NCI-H2227 (cell line): Measurements from ENCODE around the gene HTRA2.
"Not testable (repeated sequence)": the region's sequence is repeated elsewhere in the genome, so short reads cannot be mapped to it uniquely, and the experiment has no call there.

Experiments
- DNase-seq: peaks from one replicate; lab custom pipeline; 2025; ENCODE audit not compliant: unreplicated experiment; lab: John Stamatoyannopoulos, UW

The HTRA2 gene

DNA sequence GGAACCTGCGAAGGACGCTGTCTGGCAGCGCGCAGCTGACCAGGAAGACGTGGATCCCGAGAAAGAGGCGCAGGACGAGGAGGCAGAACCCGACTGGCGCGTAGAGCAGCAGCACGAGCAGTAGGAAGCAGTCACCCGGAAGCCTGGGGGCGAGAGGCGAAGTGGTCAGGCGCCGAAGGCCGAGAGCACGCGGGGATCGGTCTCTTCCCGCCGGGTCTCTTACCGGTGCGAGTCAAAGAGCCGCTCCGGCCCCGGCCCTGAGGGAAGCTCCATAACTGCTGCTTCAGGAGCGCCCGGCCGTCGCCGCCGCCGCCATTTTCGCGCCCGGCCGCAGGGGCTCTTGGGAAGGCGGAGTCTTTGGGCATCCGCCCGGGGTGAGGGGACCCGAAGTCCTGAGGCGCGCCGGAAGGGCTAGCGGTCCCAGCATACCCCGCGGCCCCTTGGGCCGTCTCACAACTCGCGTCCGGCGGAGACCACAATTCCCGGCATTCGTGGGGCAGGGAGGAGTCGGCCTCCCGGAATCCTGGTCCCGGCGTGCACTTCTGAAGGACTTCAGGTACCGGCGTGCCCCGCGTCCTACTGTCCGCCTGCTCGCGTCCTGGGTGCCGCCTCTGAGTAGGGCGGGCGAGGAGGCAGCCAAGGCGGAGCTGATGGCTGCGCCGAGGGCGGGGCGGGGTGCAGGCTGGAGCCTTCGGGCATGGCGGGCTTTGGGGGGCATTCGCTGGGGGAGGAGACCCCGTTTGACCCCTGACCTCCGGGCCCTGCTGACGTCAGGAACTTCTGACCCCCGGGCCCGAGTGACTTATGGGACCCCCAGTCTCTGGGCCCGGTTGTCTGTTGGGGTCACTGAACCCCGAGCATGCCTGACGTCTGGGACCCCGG is at the start of gene HTRA2, which contains the start of gene AUP1:
HTRA2 (plus strand) TSS at position 577 of the 882 bp plus-strand sequence; CDS start at position 651, 74 bp downstream.
AUP1 (minus strand) TSS at position 350 of the 882 bp plus-strand sequence; CDS start at position 273, 77 bp downstream.
- peak; percentile 100 for DNase-seq

DNA sequence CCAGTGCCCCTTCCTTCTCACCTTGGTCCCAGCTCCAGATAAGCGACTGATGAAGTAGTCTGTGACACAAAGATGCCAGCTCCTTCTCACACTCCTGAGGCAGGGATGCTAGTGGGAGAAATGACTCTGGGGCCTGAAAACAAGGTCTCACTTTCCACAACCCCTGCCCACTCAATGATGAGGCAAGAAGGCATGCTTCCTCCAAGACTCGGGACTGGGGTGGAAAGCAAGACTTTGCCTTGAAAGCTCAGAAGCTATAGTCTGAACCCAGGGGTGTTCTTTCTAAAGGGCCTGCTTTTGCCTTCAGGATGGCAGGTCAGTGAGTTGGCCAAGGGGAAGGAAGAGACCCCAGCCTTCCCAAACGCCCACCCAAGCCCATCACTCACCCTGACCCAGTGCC is 48.3 kb upstream of the HTRA2 start:
- no peak for DNase-seq

DNA sequence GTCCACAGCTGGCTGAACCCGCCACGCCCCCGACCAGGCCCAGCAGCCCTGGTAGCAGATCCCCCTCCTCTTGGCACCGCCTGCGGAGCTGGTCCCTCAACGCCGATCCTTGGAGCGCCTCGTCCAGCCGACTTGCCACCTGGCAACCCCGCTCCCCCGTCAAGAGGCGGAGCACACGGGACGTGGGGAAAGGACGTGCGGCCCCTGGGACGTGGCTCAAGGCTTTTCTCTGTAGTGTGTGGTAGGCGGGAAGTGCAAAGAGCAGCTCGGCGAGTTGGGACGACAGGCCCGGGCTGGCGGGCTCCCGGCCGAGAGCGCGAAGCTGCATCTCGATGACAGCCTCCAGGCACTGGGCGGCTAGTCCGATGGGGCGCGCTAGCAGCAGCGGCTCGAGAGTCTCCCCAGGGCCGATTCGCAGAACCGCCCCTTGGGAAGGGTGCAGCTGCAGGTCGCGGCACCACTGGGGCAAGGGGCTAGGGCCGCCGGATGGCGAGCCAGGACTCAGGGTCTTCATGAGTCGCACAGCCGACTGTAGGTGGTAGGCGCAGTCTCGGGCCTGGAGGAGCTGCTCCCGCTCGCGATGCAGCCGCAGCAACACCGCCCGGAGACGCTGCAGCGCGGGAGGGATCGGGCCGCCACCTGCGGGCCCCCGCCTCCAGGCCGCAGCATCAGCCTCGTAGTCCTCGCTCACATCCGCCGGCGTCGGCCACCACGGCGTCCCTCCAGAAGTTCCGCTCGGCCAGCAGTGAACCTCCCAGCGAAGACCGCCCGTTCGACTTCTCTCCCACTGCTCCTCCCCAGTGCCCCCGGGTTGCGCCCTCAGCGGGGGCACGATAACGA is 47.6 kb upstream of the HTRA2 start:
- peak; percentile 85 for DNase-seq

DNA sequence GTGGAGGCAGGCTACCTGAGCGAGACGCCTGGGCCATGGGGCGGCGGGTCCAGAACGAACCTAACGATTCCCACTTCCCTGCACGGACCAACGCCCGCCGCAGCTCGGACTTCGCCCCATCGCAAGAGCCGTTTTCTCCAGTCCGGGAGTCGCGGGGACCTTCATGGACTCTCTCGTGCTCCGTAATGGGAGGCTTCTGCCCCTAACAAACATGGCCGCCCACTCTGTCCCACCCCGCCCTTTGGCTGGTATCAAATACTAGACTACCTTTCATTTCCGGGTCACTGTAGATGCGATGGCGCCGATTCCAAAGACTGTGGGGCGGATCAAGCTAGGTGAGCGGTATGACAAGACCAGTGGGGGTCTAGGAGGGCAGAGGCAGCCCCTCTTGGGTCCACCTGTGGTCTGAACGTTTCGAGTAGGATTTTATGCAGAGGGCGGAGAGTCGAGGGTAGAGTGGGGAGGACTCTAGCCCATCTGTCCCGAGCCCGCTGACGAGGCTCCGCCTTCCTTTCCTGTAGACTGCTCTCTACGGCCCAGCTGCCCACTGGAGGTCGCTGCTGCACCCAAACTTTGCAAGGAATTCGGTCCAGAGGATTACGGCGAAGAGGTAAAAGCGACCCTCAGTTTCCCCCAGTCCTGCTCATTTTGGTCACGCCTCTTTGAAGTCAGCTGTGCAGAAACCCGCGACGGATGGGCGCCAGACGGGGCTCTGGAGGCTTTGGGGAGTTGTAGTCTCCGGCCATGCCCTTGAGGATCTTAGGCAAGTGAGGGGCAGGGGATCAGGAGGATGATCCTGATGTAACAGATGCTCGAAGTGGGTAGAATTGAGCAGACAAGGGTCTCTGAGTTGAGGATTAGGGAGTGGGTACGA is 46.7 kb upstream of the HTRA2 start, which contains the start of the genes CCDC142 and TTC31:
CCDC142 (minus strand) TSS at position 198 of the 874 bp plus-strand sequence; CDS start at position 37, 161 bp downstream.
TTC31 (plus strand) TSS at position 281 of the 874 bp plus-strand sequence; CDS start at position 296, 15 bp downstream.
- peak; percentile 95 for DNase-seq

DNA sequence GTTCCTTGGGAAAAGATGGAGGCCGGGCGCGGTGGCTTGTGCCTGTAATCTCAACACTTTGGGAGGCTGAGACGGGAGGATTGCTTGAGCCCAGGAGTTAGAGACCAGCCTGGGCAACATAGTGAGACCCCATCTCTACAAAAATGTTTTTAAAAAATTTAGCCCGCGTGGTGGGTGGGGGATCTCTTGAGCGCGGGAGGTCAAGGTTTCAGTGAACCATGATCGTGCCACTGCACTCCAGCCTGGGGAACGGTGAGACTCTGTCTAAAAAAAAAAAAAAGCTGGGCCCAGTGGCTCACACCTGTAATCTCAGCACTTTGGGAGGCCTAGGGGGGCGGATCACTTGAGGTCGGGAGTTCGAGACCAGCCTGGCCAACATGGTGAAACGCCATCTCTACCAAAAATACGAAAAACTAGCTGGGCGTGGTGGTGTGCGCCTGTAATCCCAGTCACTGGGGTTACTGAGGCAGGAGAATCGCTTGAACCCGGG is 46.0 kb upstream of the HTRA2 start:
- not testable (repeated sequence) for DNase-seq

DNA sequence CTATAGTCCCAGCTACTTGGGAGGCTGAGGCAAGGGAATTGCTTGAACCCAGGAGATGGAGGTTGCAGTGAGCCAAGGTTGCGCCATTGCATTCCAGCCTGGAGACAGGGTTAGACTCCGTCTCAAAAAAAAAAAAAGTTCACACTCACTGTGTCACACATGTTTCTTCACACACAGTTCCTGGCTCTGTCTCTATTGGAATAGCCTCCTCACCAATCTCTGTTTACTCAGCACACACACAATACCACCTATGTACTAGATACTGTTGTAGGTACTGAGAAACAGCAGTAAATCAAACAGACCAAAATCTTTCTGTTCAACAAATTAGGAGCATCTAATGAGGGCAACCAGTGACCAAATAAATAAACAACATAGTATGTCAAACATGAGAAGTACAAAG is 43.6 kb upstream of the HTRA2 start:
- no peak for DNase-seq

DNA sequence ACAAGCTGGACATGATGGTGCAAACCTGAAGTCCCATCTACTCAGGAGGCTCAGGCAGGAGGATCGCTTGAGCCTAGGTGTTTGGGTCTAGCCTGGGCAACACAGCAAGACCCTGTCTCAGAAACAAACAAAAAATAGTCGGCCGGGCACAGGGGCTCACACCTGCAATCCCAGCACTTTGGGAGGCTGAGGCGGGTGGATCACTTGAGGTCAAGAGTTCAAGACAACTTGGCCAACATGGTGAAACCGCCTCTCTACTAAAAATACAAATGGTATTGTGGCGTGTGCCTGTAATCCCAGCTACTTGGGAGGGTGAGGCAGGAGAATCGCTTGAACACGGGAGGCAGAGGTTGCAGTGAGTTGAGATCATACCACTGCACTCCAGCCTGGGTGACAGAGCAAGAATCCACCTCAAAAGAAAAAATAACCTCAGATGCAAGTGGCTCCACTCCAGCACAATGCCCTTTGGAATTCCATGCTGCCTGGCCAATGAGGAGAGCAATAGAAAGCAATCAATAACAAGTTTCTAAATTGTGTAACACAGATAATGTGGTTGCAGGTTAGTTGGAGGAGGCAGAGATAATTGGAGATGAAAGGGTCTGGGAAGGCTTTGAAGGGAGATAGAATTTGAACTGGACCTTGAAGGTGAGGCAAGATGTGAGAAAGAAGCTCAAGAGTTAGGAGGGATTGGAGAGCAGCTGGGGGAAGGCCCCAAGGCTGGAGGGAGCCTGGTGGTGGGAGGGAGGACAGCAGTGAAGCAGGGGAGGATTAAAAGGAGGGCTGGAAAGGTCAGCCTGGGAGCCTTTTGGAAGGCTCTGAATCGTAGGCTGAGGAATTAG is 40.9 kb upstream of the HTRA2 start:
- DNase-seq = no peak

DNA sequence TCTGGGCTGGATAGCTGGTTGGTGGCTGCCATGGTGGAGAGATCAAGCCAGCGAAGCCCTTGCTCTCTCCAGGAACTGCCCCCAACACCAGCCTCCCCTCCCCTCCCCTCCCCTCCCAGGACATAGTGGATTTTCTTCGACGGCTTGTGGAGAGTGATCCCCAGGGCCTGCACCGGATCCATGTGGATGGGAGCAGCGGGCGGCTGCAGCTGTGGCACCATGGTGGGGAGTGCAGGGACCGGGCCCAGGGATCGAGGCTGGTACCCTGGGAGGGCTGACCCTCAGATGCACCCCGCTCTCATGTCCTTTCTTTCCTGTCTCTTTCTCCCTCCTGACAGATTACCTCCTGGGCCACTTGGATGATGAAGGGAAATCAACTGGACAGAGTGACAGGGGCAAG is 39.8 kb upstream of the HTRA2 start:
- DNase-seq = no peak

DNA sequence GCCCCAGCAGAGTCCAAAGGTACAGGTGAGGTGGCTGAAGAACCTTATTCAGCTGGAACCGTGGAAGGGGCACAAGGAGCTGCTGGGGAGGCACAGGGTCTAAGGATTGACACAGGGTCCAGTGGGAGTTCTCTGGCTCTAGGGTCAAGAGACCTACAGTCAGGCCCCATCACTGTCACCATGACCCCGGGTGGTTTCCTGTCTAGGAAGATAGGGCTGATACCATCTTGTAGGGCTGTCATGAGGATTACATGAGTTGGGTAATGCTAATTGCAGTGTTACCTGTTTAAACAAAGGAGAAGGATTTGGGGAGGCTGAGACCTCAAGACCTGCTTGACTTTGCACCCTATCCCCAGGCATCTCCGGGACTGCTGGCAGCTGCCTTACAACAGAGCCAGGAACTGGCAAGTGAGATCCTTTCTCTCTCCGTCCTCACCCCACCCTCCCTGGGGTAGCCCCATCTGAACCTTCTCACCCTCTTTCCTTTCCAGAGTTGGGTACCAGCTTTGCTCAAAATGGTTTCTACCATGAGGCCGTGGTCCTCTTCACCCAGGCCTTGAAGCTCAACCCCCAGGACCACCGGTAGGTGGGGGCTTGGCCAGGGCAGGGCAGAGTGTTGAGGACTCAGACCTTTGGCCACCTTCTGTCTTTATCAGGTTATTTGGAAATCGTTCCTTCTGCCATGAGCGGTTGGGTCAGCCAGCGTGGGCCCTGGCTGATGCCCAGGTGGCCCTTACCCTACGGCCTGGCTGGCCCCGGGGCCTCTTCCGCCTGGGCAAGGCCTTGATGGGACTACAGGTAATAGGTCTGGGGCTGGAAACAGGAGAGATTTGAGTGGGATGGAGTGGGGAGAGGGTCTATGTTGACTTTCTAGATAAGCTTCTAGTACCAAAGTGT is 37.8 kb upstream of the HTRA2 start:
- no peak for DNase-seq

DNA sequence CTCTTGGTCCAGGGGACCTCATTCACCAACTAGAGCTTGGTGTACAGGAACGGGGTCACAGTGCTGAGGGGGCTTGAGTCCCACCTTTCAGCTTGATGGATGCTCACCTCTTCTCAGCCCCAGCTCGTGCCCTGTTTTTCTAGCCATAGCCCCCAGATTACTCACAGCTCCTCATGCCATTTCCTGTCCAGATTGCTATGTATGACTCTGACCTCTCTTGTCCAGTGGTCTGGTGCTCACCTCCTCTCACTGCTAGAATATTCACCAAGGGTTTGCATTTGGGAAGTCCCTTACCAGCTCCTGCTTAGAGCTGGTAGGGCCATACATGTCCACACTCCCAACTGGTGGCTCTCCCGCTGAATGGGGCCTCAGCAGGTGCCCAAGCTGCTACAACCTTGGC is 36.2 kb upstream of the HTRA2 start:
- DNase-seq = no peak

DNA sequence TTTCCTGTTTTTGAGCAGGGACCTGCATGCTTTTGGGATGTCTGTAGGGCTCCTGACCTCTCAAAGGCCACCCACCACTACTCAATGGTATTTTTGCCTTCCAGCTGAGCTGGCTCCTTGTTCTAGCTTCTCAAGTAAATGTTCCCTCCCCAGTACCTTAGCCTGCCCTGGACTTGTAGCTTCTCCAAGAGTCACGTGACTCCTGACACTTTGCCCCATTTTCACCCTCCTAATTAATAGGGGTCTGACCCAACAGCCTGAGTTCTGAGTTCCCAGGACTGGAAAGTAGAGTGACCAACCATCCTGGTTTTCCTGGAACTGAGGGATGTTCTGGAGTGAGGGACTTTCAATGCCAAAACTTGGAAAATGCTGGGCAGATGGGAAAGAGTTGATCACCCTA is 34.3 kb upstream of the HTRA2 start:
- DNase-seq = no peak

DNA sequence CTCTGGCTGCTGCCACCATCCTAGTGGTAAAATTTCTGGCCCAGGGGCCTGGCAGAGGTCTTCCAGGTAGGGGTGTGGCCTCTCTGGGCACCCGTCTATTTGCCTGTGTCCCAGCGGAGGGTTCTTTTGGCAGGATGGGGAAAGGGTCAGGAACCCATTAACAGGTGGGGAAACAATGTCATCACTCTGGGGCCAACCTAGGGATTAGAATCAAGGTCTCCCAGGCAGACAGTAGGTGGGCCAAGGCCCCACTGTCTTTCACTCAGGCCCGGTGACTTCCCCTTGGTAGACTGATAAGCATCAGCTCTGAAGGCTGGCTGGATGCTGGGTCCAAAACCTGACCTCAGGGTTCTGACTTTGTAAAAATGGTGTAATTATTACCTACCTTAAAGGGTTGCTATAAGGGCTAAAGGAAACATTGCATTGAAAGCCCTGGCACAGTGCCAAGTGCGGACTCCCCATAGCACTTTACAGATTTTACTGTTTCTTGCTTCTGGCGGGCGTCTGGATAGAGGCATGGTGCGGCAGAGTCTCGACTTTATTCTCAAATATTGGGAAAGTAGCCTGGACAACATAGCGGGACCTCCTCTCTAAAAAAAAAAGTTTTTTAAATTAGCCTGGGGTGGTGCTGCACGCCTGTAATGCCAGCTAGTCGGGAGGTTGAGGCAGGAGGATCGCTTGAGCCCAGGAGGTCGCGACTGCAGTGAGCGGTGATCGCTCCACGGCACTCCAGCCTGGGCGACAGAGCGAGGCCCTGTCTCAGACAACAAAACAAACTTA is 32.5 kb upstream of the HTRA2 start:
- no peak for DNase-seq

DNA sequence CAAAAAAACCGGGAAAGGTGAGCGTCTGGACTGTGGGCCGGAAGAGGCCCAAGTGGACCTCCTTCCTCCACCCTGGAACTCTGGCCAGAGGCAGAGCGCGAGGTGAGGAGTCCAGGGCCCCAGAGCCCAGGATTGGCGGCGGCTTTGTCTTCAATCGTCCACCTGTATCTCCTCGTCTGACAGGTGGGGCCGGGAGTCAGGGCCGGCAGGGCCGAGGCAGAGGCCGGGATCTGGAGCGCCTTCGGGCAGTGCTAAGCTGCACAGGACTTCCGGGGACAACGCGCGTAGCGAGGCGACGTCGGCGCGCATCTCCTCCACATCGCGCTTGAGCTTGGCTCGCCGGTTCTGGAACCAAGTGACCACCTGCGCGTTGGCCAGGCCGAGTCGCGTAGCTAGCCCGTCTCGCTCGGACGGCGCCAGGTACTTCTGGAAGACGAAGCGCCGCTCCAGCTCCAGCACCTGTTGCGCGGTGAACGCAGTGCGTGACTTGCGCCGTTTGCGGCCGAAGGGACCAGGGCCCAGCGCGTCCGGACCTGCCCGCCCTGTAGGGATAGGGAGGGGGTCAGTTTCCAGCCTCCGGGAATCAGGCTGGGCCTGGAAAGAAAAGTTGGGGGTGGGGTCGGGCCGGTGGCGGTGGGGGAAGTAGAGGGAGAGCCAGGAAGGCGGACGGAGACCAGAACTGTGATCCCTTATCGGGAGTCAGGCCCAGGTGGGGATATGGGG is 31.8 kb upstream of the HTRA2 start:
- peak; percentile 41 for DNase-seq

DNA sequence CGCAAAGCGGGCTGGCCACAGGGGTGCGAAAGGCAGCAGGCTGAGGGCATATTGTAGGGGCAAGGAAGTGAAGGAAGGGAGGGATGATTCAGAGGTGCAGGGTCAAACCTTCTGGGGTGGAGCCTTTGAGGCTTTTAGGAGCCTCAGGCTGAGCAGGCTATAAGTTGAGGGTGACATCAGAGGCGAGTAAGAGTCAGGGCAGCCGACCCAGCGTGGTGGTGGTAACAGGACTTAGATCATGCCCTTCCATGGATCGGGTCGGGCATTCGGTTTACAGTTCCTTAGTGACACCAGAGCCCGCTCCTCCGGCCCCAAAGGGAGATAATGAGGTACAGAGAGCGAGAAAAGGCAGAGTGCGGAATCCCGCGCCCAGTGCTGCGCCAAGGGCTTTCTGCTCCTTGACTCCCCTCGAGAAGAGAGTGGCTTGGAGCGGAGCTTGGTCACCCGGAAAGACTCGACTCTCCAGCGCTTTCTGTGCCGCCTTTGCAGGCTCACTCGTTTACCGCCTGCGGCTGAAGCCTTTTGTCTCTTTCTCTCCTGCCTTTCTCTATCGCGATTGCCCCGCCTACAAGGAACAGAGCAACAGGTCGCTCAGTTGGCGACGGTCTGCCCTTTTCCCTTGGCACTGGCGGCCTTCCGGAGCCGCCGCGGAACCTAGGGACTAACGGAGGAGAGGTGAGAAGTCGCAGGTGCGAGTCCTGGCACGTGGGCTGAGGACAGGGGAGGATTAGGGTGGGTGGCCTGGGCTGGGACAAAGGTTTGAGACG is 31.1 kb upstream of the HTRA2 start:
- DNase-seq = peak; percentile 37

DNA sequence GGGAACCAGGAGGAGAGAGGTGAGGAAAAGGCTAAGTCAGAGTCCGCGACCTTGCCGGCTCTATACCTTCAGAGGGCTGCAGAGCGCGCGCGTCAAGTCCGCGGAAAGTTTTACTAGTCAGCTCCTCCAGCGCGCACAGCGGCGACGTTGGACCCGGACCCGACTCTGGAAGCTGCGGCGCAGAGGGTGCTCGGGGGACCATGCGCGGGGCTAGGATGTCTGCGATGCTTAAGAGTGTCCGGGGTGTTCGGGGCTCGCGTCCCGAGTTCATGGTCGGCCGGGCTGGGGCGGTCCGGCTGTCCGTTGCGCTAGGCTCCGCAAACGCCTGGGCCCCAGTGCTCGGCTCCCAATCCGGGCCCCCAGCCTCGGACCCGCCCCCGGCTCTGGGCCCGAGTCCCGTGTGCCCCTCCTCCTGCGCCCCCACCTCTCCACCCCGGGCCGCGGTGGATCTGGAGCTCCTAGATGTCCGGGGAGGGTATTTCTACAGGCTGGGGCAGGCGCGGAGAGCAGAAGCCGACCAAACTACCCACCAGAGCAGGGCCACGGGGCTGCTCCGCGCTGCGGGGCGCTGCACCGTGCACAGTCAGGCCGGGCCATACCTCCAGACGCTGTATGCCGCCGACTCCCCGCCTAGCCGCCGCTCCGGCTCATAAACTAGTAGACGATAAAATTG is 30.3 kb upstream of the HTRA2 start, which contains the start of gene LBX2:
LBX2 (minus strand) TSS at position 337 of the 673 bp plus-strand sequence; CDS start at position 271, 66 bp downstream.
- DNase-seq = no peak
